WTC11 (cell line): Measurements from ENCODE around the gene USH1C.

Experiments used
- CREB1 ChIP-seq: sonication (generic); formaldehyde crosslinking; IDR thresholded peaks from 2 replicates; pipeline ENCODE4 v1.8.0; 2023; ENCODE audit warnings: mild to moderate bottlenecking, missing genetic modification reagents
- ETV6 ChIP-seq: sonication (generic); formaldehyde crosslinking; IDR thresholded peaks from 2 replicates; pipeline ENCODE4 v1.8.1; 2022; ENCODE audit warnings: mild to moderate bottlenecking, missing genetic modification reagents
- FOXP4 ChIP-seq: sonication (generic); formaldehyde crosslinking; IDR thresholded peaks from 2 replicates; pipeline ENCODE4 v1.8.0; 2022; ENCODE audit warnings: mild to moderate bottlenecking, missing genetic modification reagents
- MXD4 ChIP-seq: fragments of 250-450 bp; sonication (Bioruptor Pico); IDR thresholded peaks from 2 replicates; pipeline ENCODE4 v1.8.0; 2021; ENCODE audit warnings: mild to moderate bottlenecking, moderate library complexity, borderline replicate concordance
- NR2C2 ChIP-seq: sonication (generic); formaldehyde crosslinking; IDR thresholded peaks from 2 replicates; pipeline ENCODE4 v1.8.0; 2022; ENCODE audit warnings: mild to moderate bottlenecking, missing genetic modification reagents
- TEAD4 ChIP-seq: sonication (generic); formaldehyde crosslinking; IDR thresholded peaks from 2 replicates; pipeline ENCODE4 v1.8.0; 2022; ENCODE audit warnings: mild to moderate bottlenecking, missing genetic modification reagents
- ZNF219 ChIP-seq: sonication (generic); formaldehyde crosslinking; IDR thresholded peaks from 2 replicates; pipeline ENCODE4 v1.8.0; 2023; ENCODE audit warnings: missing genetic modification reagents, mild to moderate bottlenecking, borderline replicate concordance
- ZNF263 ChIP-seq: sonication (generic); formaldehyde crosslinking; IDR thresholded peaks from 2 replicates; pipeline ENCODE4 v1.8.1; 2022; ENCODE audit warnings: low read depth, mild to moderate bottlenecking, moderate library complexity, missing genetic modification reagents
- TF ChIP-seq, protein P1 (sequence below): fragments of 200-600 bp; IDR thresholded peaks from 2 replicates; pipeline ENCODE4 v1.8.0; 2022; ENCODE audit warnings: antibody characterized with exemption
- TF ChIP-seq, protein P2 (sequence below): sonication (generic); formaldehyde crosslinking; IDR thresholded peaks from 2 replicates; pipeline ENCODE4 v1.8.1; 2023; ENCODE audit warnings: mild to moderate bottlenecking, missing genetic modification reagents, moderate library complexity
- TF ChIP-seq, protein P3 (sequence below): sonication (generic); formaldehyde crosslinking; IDR thresholded peaks from 2 replicates; pipeline ENCODE4 v1.8.1; 2022; ENCODE audit warnings: mild to moderate bottlenecking, moderate library complexity, missing genetic modification reagents
- TF ChIP-seq, protein P4 (sequence below): fragments of 250-450 bp; sonication (Bioruptor Pico); IDR thresholded peaks from 2 replicates; pipeline ENCODE4 v1.9.0; 2021; ENCODE audit warnings: mild to moderate bottlenecking

- TF ChIP-seq, protein P1, sequence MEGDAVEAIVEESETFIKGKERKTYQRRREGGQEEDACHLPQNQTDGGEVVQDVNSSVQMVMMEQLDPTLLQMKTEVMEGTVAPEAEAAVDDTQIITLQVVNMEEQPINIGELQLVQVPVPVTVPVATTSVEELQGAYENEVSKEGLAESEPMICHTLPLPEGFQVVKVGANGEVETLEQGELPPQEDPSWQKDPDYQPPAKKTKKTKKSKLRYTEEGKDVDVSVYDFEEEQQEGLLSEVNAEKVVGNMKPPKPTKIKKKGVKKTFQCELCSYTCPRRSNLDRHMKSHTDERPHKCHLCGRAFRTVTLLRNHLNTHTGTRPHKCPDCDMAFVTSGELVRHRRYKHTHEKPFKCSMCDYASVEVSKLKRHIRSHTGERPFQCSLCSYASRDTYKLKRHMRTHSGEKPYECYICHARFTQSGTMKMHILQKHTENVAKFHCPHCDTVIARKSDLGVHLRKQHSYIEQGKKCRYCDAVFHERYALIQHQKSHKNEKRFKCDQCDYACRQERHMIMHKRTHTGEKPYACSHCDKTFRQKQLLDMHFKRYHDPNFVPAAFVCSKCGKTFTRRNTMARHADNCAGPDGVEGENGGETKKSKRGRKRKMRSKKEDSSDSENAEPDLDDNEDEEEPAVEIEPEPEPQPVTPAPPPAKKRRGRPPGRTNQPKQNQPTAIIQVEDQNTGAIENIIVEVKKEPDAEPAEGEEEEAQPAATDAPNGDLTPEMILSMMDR, result no peak
- TF ChIP-seq CREB1 (CRISPR knock-in tag) (no peak), FOXP4 (CRISPR knock-in tag) (no peak), TEAD4 (CRISPR knock-in tag) (no peak), ZNF263 (CRISPR knock-in tag) (no peak), NR2C2 (no peak), MXD4 (no peak), ZNF219 (no peak), ETV6 (CRISPR knock-in tag) (no peak)
- TF ChIP-seq, protein P2, sequence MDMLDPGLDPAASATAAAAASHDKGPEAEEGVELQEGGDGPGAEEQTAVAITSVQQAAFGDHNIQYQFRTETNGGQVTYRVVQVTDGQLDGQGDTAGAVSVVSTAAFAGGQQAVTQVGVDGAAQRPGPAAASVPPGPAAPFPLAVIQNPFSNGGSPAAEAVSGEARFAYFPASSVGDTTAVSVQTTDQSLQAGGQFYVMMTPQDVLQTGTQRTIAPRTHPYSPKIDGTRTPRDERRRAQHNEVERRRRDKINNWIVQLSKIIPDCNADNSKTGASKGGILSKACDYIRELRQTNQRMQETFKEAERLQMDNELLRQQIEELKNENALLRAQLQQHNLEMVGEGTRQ (CRISPR knock-in tag), result no peak
- TF ChIP-seq, protein P3, sequence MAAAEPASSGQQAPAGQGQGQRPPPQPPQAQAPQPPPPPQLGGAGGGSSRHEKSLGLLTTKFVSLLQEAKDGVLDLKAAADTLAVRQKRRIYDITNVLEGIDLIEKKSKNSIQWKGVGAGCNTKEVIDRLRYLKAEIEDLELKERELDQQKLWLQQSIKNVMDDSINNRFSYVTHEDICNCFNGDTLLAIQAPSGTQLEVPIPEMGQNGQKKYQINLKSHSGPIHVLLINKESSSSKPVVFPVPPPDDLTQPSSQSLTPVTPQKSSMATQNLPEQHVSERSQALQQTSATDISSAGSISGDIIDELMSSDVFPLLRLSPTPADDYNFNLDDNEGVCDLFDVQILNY (CRISPR knock-in tag), result no peak
- TF ChIP-seq, protein P4, sequence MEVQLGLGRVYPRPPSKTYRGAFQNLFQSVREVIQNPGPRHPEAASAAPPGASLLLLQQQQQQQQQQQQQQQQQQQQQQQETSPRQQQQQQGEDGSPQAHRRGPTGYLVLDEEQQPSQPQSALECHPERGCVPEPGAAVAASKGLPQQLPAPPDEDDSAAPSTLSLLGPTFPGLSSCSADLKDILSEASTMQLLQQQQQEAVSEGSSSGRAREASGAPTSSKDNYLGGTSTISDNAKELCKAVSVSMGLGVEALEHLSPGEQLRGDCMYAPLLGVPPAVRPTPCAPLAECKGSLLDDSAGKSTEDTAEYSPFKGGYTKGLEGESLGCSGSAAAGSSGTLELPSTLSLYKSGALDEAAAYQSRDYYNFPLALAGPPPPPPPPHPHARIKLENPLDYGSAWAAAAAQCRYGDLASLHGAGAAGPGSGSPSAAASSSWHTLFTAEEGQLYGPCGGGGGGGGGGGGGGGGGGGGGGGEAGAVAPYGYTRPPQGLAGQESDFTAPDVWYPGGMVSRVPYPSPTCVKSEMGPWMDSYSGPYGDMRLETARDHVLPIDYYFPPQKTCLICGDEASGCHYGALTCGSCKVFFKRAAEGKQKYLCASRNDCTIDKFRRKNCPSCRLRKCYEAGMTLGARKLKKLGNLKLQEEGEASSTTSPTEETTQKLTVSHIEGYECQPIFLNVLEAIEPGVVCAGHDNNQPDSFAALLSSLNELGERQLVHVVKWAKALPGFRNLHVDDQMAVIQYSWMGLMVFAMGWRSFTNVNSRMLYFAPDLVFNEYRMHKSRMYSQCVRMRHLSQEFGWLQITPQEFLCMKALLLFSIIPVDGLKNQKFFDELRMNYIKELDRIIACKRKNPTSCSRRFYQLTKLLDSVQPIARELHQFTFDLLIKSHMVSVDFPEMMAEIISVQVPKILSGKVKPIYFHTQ, result no peak
Measured at GRCh38 chr11:17449158-17449557, 95.1 kb downstream of the USH1C start.
